Amygdala (tissue), 56 donors: ENCODE data around the gene UGT1A10.

Source experiments
- DNase-seq, 56 donors: peaks; one replicate each; lab custom pipeline; 2025; lab: John Stamatoyannopoulos, UW

The UGT1A10 gene

GRCh38 chr2:233818639-233819621, 182.7 kb downstream of the UGT1A10 start:
- no peak for DNase-seq

GRCh38 chr2:233819884-233820773, 183.9 kb downstream of the UGT1A10 start:
- no peak for DNase-seq

GRCh38 chr2:233820774-233821105, 184.5 kb downstream of the UGT1A10 start:
- no peak for DNase-seq

DNA sequence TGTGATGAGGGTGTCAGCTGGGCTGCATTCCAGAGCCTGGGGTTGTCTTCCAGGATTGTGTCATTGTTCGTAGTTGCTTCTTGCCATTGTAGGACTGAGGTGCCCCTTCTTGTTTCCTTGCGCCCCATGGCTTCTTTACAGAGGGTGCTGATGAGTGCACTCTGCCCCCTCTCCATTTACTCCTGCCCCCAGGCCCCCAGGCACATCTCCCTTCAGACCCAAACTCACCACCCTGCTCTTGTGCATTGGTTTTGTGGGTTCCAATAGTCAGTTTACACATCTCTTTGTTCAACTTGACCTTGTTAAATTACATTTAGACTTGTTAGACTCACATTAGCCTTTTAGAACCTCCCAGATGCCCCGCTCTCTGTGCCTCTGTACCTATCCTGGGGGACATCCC, 184.9 kb downstream of the UGT1A10 start:
- DNase-seq: no peak

DNA sequence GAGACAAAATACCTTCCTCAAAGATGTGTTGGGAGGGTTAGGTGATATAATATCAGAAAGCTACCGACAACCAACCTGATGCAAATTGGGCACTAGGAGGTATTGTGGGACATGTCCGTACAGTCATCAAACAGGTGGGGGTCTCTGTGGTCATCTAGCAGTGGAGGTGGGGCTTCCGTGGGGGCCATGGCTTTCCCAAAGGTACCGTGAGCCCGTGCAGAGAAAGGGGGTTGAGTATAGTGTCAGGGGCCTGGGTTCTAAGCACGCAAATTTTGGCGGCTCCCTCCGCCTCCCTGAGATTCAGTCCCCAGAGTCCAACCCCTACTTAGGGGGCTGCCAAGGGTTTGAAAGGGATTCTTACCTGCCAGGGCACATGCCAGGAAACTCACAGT, 185.5 kb downstream of the UGT1A10 start:
- no peak for DNase-seq

GRCh38 chr2:233822101-233822771, 186.0 kb downstream of the UGT1A10 start:
- DNase-seq: no peak
